ENCODE data around the gene IGSF9.

Gene IGSF9

DNA sequence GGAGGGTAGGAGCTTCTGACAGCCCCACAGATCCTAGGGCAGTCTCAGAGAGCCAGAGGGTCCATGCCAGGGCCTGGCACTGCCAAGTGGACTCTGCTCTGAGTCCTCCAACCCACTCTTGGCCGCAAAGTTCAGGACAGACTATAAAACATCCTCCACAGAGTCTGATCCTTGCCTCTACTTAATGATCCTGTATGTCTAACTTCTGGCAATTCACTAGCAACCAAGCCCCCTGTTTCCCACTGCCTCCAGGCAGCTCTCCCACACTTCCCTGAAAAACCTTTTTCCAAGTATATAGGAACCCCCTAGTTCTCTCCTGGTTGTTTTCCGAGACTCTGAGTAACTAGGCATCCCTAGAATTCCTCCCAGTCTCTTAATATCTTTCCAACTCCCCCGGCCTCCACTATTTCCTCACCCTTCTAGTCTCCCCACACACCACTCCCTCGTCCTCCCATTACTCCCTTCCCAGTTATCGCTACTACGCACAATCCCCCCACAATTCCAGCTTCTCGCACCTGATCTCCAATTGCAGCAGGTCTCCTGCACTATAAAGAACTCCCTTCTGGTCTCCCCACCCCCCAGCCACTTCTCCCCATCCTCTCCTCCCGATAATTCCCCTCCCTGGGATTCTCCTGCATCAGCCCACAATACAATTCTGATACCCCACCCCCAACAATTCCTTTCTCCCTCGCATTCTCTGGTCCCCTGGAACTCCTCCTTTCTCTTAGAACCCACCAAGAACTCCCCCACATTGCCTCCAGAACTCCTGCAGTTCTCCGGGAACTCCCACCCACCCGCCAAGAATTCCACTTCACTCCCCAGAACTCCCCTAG is 574 bp downstream of the IGSF9 start:
- no peak for DNase-seq (ENCODE audit: low read depth)

DNA sequence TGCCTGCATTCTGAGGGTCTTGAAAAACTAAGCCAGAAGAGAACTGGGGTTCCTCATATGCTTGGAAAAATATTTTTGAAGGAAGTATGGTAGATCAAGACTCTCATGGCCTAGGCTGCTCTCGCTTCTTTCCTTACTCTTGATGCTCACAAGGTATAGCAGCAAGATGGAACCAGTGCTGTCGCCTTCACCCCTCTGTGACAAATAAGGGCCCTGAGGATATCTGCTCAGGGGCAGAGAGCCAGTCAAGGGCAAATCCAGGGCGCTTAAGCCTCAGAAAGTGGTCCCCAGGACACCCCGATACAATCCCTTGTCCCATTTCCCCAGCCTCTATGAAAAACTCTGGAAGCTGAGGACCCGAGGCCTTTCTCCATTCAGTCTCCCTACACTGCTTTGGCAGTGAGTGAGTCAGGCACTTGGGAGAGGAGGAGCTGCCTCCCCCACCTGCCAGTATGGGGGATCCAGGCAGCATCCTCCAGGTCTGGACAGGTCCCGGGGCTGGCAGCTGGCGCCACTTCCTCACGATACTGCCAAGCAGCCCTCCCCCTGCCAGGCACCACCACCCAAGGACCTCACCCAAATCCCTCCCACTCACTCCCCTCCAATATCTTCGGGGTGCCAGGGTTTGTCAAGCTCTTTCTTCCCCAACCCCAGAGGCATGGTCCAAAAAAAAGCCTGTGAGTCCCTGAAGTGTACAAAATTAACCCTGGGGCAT is 1.3 kb downstream of the IGSF9 start:
- no peak for DNase-seq (ENCODE audit: low read depth)

DNA sequence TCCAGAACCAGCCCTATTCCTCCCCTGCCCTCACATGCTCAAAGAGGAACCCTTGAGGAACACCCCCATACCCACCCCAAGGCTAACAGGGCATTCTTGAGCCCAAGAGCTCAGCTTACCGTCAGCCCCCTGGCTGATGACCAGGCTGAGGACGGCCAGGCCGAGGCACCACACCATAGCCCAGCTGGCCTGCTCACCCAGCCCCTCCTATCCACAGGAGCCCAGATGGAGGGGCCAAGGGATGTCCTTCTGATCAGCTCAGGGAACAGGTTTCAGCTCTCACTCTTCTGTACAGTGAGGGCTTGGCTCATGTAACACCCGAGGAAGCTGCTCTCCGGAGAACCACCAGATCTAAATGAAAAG is 2.2 kb downstream of the IGSF9 start:
- DNase-seq (ENCODE audit: low read depth): no peak

DNA sequence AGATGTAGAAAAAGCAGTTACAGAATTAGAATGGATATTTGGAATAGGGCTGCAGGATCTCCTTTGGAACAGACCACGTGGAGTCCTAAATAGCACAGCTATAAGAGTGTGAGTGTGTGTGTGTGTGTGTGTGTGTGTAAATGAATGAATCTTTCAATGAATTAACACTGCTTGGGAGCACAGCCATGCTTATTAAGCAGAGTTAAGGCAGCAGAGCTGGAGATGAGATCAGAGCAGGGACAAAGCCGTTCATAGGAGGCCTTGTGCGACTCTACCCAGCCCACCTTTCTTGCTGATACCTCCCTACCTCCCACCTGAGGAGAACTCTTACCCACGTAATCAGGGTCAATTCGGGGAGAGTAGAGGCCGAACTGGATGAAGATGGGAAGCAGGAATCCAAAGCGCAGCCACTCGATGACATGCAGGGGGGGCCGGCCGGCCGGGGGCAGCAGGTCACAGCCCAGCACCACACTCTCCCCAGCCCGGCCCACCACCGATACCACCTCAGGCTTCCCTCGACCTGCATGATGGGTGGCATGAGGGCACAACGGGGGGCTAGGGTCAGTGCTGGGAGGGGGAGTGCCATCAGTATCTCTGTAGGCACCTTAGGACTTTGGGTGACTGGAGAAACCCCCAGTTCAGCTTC is 2.7 kb downstream of the IGSF9 start:
- no peak for DNase-seq (ENCODE audit: low read depth)

DNA sequence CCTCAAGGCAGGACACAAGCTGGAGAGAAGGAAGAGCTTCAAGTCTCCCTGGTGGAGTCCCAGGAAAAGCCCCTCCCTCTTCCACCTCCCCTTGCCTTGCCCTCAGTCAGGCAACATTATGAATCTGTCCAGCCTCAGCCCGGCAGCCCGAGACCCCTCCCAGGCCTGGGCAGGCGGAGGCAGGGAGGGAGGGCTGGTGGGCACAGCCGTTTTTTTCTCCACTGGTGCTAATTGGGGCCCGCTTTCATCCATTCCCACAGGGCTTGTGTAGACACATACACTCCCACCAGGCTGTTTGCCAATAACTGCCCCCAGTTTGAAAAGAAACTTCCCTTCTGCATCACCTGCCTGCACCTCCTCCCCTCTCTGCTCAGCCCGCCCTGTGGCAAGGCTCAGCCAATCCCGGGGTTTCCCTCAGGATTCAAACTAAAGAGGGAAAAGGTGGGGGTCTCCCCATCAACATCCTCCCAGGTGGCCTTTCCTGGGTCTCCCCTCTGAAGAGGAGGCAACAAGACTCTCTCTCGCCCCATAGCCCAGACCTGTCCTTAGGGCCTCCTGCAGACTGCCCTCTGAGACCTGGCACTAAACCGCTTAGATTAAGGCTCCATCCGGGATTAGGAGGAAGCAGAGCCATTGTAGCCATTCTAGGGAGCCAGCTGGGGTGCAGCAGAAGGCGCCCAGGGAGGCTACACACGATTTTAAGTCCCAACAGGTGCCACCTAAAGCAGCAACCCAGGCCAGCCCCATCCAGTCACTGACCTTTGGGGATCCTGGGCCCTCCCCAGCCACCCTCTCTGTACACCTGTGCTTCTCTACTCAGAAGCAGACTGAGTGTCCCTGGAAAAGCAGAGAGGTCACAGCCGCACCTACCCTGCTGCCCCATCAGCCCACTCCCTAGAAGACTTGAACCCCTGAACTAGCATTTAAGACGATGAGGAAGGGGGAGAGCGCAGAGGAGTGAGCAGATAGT is 3.5 kb downstream of the IGSF9 start:
- DNase-seq (ENCODE audit: low read depth): no peak

DNA sequence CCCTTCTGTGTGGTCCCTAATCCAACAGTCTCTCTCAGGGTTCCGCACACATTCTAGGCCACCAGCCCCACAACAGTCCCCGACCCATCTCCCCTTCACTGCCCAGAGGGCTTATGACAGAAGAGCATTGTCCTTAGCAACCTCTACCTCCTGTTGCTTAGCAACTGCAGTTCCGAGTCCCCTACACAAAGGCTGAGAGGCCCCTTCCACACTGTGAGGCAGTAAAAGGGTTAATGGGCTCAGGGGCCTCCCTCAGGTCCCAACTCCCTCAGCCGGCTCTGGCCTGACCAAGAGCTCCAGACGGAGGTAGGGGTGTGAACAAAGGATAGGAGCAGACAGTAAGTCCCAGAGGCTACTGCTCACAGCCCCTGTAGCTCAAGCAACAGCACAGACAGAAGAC is 4.3 kb downstream of the IGSF9 start:
- DNase-seq (ENCODE audit: low read depth): no peak

DNA sequence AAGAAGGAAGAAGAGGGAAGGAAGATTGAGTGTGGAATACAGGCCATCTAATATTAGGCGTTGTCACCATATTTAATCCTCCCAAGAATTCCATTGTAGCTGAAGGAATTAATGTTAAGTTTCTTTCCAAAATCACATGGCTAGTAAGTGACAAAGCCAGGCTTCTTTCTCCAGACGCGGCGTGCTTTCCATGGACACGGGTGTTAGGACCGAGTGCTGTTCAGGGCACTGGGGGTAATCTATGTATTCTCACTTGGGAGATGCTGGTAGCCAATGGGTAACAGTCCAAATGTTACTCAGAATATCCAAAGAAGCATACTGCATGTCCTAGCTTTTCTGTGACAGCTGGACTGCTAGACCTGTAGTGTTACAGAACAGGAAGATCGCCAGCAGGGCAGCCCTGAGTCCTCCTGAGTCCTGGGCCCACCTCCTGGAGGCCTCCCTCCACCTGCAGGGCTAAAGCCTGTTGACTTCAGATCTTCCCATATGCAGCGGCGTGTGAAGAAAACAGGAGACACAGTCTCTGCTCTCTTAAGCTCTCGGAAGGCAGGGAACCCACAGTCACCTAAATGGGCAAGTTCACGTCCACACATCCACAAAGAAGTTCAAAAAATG is 5.3 kb downstream of the IGSF9 start:
- no peak for DNase-seq (ENCODE audit: low read depth)

DNA sequence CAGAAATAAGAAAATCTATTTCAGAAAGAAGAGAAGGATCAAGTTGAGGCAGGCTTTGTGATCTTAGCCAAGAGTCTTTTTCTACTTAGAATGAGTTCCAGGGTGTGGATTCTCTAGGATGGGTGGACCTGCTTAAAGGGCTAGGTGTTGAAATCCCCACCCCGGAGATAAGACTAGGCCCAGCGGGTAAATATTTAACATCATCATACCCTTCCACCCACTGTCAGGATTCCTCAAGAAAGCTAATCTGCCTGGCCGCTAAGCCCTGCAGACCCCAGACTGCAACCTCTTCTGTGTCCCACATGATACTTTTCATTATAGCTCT is 5.8 kb downstream of the IGSF9 start:
- no peak for DNase-seq (ENCODE audit: low read depth)

DNA sequence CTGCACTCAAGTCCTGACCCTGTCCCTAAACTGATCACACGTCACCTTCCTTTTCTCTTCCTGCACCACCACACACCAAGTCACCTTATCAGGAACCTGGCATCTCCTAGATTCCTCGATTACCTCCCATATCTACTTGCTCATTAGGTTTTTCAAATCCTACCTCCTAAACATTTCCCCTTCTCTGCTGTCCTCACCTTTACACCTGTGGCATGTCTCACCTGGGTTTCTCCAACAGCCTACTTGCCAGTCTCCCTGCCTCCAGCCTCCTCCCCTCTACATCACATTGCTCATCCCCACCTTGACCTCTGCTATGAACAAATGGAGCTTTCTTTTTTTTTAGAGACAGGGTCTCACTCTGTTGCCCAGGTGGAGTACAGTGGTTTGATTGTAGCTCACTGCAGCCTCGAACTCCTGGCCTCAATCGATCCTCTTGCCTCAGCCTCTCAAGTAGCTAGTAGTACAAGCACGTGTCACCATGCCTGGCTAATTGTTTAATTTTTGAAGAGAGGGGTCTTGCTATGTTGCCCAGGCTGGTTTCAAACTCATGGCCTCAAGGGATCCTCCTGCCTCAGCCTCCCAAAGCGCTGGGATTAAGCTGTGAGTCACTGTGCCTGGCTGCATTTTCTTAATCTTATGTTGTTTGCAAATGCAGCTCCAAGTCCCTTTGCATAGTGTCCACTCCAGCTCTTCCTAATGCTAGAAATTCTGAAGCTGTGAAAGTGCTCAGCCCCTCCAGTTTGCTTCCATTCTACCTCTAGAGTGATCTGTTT is 6.3 kb downstream of the IGSF9 start:
- DNase-seq (ENCODE audit: low read depth): no peak

DNA sequence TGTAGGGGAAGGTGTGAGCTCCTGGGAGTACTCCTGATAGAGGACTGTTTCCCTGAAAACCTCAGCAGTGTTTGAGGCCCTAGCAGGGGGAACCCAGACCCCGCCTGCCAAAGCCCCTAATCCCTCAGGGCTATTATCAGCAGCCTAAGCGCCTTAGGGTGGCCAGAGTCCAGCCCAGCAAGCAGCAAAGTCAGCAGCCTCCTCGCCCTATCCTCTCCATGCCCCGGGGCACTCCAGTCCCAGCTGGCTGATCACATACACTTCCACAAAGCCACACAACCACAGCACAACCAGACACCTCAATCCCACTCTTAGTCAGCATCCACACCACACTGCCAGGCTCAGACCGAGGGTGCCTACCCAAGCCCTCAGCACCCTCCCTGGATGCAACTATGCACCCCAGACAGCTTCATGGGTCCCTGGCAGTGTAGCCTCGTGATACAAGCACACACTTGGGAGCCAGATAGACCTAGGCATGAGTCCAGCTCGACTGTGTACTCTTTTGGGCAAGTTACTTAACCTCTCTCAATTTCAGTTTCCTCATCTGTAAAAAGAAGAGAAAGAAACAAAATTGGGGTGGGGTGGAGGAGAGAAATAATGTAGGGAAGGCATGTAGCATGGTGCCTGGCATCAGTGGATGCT is 7.1 kb downstream of the IGSF9 start:
- DNase-seq (ENCODE audit: low read depth): no peak

DNA sequence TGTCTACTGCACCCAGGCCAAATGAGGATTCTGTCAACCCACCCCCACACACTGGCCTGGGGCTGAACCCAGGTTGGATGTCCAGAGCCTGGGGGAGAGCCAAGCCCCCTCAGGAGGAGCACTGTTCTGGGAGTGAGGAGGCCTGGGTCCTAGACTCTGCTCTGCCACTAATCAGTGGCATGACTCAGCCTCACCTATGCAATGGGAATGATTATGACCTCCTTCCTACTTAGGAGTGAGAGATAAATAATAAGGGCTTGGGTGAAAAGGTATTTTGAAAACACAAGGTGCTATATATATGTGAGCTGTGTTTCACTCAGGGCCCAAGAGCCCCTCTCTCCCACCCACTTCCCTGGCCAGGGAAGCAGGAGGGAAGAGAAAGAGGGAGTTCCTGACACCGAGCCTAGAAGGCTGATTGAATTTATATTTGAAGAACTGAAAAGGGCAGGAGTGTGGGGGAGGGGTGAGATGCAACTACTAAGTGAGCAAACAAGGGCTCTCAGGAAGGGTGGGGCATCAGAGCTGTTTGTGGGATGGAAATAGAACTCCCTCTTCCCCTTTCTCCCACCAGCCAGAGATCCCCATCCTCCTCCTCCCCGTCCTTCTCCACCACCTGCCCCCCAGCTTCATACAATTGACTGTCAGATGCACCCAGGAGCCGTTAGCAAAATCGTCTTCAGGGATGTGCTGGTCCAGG is 8.2 kb downstream of the IGSF9 start:
- DNase-seq (ENCODE audit: low read depth): no peak

DNA sequence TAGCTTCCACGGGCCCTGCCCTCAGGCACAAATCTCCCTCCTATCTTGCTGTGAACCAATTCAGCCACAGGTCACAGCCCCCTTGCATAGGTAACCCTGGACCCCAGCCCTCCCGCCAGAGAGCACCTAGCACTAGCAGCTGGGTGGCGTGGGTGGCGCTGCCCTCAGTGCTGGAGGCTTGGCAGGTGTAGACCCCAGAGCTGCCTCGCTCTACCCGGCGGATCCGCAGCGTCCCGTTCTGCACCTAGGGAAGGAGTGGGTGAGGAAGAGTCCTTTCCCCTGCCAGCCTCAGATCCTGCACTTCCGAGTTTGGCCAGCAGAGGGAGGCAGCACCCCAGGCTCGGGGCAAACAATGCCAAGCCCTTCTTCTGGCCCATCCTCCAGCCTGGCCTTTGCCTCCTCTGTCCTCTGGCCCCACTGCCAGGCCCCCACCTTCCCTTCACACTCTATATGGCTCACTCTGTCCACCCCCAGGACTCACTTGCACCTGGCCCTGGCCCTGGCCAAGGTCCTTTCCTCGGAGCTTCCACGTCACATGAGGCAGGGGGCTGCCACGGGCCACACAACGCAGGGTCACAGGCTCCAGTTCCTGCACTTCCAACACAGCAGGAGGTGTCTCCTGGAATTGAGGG is 9.0 kb downstream of the IGSF9 start:
- peak; percentile 62 for DNase-seq (ENCODE audit: low read depth)

DNA sequence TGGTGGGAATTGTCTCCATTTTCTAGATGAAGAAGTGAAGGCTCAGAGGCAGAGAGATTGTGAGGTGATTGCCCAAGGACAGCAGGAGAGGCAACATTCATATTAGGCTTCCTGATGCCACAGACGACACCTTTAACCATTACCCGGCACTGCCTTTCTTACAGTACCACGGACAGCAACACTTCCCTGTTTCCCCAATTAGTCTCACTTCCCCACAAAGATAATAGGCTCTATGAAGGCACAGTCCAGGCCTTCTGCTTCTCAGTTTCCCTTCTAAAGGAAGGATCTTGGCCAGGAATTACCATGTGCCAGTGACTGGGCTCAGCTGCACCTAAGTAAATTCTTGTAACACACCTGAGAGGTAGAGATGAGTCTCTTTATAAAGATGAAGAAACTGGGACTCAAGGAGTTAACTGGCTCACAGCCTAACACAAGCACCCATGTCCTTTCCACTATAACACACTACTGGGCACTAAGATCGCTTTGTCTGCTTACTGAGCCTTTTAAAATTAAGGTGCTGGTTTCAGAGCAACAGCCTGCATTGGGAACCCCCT is 9.6 kb downstream of the IGSF9 start:
- no peak for DNase-seq (ENCODE audit: low read depth)

DNA sequence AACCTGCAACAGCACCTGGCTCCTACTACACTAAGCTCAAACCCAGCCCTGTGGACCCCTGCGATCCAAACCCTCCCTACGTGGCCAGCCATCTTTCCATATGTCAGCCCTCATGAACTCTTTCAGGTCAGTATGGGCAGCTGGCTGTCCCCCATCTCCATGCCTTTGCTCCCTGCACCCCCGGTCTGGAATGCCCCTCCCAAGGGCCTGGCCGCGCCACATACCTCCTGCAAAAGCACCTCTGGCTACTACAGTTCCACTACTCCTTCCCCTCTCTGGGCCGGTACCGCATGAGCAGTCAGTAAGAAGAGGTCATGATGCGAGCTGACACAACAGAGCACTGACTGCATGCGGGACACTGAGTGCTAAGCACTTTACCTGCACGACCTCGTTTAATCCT is 10.1 kb downstream of the IGSF9 start:
- DNase-seq (ENCODE audit: low read depth): no peak

DNA sequence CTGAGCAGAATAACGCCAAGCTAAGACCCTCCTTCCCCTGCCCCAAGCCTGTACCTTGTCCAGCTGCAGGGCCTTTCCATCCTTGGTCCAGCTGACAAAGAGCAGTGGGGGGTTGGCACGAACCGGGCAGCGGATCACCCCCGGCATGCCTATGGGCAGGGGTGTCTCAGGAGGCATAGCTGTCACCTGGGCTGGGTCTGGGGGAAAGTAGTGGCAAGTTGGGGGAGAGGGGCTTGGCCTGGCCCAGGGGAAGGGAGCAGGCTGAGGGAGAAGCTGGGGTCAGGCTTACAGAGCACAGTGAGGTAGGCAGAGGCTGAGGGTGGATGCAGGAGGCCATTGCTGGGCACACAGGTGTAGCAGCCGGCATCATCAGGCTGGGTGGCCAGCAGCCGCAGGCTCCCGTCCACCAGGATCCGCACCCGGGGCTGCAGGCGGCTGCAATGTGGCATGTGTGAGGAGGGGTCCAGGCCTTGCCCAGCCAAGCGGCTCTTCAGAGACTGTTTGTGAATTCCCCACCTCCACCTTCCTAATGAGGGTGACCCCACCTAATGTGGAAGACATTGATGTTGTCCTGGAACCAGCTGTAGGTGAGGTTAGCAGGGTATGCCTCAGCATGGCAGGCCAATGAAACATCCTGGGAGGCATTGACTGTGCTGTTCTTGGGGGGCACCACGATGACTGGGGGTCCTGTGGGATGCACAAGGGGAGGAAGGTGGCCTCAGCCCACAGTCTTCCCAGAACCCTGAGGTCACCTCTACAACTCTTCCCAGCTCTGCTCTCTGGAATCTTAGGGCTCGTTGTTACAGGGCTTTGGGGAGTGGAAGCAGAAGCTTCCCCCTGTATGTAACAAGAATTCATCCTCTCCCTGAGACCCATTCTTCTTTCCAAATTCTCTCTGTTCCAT is 11.0 kb downstream of the IGSF9 start:
- no peak for DNase-seq (ENCODE audit: low read depth)

DNA sequence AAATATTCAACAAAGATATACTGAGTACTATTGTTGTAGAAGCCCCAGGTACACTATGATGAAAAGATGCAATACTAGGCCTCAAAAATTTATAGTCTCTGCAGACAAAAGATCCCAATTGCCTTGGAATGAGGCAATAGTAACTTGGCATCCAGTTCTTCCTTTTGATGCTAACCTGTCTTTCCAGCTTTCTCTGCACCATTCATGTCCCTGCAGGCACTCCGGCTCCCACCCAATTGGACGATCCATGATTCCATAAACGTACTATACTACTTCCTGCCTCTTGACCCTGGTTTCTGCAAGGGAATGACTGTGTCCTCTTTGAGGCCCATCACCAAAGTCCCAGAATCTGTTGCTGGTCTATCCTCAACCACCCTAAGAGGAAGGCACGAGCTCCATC is 12.1 kb downstream of the IGSF9 start:
- DNase-seq (ENCODE audit: low read depth): no peak

DNA sequence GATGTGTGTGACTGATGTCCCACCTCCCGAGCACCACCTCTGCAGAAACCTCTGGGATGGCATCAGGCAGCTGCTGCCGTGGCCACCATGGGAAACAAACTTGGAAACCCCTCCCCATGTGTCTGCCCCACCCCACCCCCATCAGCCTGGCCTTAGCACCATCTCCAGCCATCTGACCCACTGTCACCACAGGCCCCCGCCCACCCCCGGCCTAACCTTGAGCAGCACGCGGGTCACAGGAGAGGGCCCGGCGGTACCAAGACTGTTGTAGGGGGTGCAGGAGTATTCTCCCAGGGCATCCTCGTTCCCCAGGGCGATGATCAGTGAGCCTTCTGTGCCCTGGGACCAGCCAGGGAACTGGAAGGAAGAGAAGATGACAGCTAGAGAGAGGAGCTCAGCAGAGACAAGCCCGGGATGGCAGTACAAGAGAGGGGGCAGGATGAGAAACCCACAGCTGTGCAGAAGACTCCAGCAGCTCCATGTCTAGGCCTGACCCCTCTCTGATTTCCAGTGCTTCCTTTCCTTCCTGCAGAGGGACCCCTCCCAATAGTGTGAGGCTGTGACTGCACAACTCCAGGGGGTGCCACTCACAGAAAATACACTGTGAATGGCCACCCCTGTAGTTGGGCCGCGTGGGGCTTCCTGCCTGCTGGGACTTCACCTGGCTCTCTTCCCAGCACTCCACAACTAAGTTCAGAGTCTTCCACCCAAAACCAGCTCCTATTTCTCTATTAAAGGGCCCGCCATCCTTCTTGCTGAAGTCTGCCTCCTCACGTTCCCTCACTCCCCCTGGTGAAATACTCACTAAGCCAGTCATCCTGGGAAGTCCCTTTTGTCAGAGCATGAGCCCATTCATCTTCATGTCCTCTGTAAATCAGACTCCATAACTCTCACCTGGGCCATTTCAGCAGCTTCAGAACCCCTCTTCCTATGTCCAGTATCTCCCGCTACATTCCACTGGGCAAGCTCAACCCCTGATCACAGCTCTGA is 12.8 kb downstream of the IGSF9 start:
- no peak for DNase-seq (ENCODE audit: low read depth)

Measured in stimulated activated CD8-positive, alpha-beta memory T cell treated with anti-CD3 and anti-CD28 coated beads, Interleukin-12 subunit alpha, Interleukin-12 subunit beta, amount 100 ng/mL, for 4 hours (primary cell).